Kidney epithelial cell (primary cell): Measurements from ENCODE around the gene CNOT4. TPM values are rescaled to one million over a fixed set of nuclear protein-coding genes. Genes with fewer than 3 reads are reported as not detected.
"Not testable (repeated sequence)": the region's sequence is repeated elsewhere in the genome, so short reads cannot be mapped to it uniquely, and the experiment has no call there.

Experiments
- DNase-seq: peaks from one replicate; pipeline ENCODE4 v3.0.0-alpha.2; 2010; ENCODE audit warnings: low read depth
- H3K27me3 ChIP-seq: 2 replicates; pipeline ENCODE4 v1.6.0; 2011; ENCODE audit warnings: low read length; ENCODE audit not compliant: control insufficient read depth, insufficient read depth
- H3K36me3 ChIP-seq: 2 replicates; pipeline ENCODE4 v1.5.1; 2011; ENCODE audit warnings: low read length; ENCODE audit not compliant: control insufficient read depth, insufficient read depth
- H3K4me3 ChIP-seq: 2 replicates; pipeline ENCODE4 v1.5.1; 2011; ENCODE audit warnings: low read depth, mild to moderate bottlenecking, control low read depth, low read length
- total RNA-seq: library from RNA; depleted of rRNA; stranded (reverse); fragments of >200 nt; gene quantifications from 2 replicates; pipeline ENCODE4 v1.2.3, GENCODE V29; 2015
- TF ChIP-seq, protein P1 (sequence below): IDR thresholded peaks from 2 replicates; pipeline ENCODE4 v1.5.1; 2011; ENCODE audit warnings: mild to moderate bottlenecking, moderate library complexity, low read length, control low read depth, inconsistent platforms; ENCODE audit not compliant: insufficient read depth, poor library complexity, severe bottlenecking

The CNOT4 gene
- total RNA-seq, 1 donor from 2014 or later = 10.9 TPM

DNA sequence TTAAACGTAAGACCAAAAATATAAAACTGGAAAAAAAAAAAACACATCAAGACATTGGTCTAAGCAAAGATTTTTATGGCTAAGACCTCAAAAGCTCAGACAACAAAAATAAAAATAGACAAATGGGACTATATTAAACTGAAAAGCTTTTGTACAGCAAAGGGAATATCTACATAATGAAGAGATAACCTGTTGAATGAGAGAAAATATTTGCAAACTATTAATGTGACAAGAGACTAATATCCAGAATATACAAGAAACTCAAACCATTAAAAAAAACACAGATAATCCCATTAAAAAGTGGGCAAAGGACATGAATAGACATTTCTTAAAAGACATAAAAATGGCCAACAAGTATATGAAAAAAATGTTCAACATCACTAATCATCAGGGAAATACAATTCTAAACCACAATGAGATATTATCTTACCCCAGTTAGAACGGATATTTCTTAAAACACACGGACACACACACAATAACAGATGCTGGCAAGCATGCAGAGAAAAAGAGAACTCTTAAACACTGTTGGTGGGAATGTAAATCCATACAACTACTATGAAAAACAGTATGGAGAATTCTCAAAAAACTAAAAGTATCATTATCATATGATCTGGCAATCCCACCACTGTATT, 28.8 kb downstream of the CNOT4 start:
- DNase-seq = no peak
- Histone ChIP-seq H3K4me3 (no peak overlapping the region), H3K27me3 (no peaks in the 10 kb centered on the region), H3K36me3 (no peaks in the 10 kb centered on the region)
- TF ChIP-seq, protein P1, sequence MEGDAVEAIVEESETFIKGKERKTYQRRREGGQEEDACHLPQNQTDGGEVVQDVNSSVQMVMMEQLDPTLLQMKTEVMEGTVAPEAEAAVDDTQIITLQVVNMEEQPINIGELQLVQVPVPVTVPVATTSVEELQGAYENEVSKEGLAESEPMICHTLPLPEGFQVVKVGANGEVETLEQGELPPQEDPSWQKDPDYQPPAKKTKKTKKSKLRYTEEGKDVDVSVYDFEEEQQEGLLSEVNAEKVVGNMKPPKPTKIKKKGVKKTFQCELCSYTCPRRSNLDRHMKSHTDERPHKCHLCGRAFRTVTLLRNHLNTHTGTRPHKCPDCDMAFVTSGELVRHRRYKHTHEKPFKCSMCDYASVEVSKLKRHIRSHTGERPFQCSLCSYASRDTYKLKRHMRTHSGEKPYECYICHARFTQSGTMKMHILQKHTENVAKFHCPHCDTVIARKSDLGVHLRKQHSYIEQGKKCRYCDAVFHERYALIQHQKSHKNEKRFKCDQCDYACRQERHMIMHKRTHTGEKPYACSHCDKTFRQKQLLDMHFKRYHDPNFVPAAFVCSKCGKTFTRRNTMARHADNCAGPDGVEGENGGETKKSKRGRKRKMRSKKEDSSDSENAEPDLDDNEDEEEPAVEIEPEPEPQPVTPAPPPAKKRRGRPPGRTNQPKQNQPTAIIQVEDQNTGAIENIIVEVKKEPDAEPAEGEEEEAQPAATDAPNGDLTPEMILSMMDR = no peak

- no peak overlapping the region for H3K4me3 ChIP-seq
- no peaks in the 10 kb centered on the region for H3K36me3 ChIP-seq
- DNase-seq = no peak
- TF ChIP-seq, protein P1 = no peak
- H3K27me3 ChIP-seq = no peaks in the 10 kb centered on the region
Observed at GRCh38 chr7:135475521-135475920, 34.4 kb downstream of the CNOT4 start.

- not testable (repeated sequence) for H3K27me3 ChIP-seq, H3K36me3 ChIP-seq, DNase-seq, H3K4me3 ChIP-seq
Observed at GRCh38 chr7:135469705-135470104, 40.2 kb downstream of the CNOT4 start.

DNA sequence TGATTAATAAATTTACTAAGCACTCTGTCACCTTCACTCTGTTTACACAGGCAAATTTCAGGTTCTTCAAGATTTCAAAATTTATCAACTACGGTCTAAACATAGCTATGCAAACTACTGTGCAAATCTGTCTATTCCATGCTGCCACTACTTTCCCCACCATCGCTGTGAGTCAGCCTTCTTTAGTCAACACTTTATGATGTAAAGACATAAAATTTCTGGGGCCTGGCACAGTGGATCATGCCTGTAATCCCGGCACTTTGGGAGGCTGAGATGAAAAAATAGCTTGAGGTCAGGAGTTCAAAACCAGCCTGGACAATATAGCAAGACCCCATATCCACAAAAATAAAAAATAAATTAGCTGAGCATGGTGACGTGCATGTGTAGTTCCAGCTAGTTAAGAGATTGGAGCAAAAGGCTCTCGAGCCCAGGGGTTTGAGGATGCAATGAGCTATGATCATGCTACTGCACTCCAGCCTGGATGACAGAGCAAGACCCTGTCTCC, 42.6 kb downstream of the CNOT4 start:
- TF ChIP-seq, protein P1 = no peak
- Histone ChIP-seq H3K27me3 (no peaks in the 10 kb centered on the region), H3K4me3 (no peak overlapping the region), H3K36me3 (no peaks in the 10 kb centered on the region)
- DNase-seq = no peak

DNA sequence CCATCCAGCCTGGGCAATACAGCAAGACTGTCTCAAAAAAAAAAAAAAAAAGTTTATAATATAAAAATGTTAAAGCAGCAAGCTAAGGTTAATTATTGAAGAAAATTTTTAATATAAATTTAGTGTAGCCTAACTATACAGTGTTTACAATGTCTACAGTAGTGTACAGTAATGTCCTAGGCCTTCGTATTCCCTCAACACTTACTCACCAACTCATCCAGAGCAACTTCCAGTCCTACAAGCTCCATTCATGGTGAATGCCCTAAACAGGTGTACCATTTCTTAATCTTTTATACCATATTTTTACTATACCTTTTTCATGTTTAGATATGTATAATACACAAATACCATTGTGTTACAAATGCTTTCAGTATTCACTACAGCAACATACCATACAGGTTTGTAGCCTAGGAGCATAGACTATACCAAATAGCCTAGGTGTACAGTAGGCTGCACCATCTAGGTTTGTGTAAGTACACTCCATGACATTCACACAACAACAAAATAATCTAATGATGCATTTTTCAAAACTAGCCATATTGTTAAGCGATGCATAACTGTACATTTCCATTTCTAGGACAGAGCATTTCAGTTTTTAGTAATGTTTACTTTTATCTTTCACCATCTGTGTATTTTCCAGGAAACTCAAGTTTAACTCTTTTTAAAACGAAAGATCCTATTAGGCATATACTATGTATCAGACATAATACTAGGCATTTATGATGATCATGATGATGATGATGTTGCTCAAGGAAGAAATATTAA, 43.3 kb downstream of the CNOT4 start:
- TF ChIP-seq, protein P1 = no peak
- Histone ChIP-seq H3K36me3 (no peaks in the 10 kb centered on the region), H3K27me3 (no peaks in the 10 kb centered on the region), H3K4me3 (no peak overlapping the region)
- DNase-seq = no peak

DNA sequence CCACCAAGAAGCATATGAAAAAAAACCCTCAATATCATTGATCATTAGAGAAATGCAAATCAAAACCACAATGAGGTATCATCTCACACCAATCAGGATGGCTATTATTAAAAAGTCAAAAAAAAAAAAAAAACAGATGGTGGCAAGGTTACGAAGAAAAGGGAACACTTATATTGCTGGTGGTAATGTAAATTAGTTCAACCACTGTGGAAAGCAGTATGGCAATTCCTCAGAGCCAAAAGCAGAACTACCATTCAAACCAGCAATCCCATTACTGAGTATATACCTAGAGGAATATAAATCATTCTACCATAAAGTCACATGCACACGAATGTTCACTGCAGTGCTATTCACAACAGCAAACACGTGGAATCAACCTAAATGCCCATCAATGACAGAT, 46.0 kb downstream of the CNOT4 start:
- TF ChIP-seq, protein P1 = no peak
- Histone ChIP-seq H3K27me3 (no peaks in the 10 kb centered on the region), H3K4me3 (no peak overlapping the region), H3K36me3 (no peaks in the 10 kb centered on the region)
- no peak for DNase-seq
